HG03354 (cell line): ENCODE data around the gene UTP15.
A peak's percentile ranks its signal among the peaks of the same experiment; 100 is the strongest.

Experiments used
- ATAC-seq: cut with Tn5 transposase; IDR thresholded peaks from one replicate; pipeline ENCODE4 v1.9.1; 2021; ENCODE audit warnings: mild to moderate bottlenecking; ENCODE audit not compliant: unreplicated experiment, poor library complexity, severe bottlenecking

Gene UTP15

GRCh38 chr5:73617510-73618279 is 52.2 kb downstream of the UTP15 start:
- ATAC-seq = no peak

- no peak for ATAC-seq
Observed at GRCh38 chr5:73619606-73620333, 54.2 kb downstream of the UTP15 start.

DNA sequence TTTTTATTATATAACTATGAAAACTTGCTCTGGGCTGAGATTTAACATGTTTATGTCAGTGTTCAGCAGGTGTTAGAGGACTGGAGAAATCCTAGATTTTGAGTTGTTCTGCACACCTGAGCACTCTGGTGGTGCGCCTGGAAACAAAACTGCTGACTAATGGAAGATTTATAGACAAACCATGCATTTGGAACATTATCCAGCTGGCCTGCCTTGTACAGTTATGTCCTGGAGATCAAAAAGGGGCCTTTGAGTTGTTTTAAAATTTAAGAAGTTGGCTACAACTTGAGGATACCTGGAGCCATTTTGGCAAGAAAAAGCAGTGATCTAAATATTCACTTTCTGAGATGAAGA is 54.8 kb downstream of the UTP15 start:
- no peak for ATAC-seq

DNA sequence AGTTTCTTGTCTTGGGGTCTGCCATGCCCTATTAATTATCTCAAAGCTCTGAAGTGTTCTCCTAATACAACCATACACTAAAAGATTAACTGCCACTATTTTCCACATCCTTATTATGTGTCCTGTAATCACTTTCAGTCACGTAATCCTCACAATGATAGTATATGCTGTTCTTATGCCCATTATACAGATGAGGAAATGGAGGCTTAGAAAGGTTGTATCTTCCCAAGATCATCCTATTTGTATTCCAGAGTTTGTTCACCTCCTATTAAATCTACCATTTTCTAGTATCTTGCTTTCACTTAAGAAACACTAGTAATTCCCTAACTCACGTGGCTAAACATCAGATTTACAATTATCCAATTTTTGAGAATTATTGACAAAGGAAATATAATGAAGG is 57.5 kb downstream of the UTP15 start:
- ATAC-seq = no peak

- no peak for ATAC-seq
Observed at GRCh38 chr5:73623901-73624404, 58.4 kb downstream of the UTP15 start.

DNA sequence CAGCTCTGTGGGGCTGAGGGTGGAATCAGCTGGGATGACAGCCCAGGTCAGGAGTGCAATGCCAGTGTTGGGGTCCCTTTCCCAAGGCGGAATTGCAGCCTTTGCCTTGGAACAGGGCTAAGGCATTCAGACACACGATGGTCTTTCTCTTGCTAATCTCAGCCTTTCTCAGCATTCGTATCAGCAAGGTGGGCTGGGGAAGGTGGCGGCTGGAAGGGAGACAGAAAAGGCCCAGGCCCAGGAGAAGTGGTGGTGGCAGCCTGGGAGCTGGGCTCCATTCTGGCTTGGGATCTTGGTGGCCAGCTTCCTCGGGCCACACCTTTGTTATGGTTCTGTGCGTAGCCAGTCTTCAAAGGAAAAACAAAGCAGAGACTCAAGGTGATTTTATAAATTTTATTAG is 59.3 kb downstream of the UTP15 start:
- no peak for ATAC-seq

DNA sequence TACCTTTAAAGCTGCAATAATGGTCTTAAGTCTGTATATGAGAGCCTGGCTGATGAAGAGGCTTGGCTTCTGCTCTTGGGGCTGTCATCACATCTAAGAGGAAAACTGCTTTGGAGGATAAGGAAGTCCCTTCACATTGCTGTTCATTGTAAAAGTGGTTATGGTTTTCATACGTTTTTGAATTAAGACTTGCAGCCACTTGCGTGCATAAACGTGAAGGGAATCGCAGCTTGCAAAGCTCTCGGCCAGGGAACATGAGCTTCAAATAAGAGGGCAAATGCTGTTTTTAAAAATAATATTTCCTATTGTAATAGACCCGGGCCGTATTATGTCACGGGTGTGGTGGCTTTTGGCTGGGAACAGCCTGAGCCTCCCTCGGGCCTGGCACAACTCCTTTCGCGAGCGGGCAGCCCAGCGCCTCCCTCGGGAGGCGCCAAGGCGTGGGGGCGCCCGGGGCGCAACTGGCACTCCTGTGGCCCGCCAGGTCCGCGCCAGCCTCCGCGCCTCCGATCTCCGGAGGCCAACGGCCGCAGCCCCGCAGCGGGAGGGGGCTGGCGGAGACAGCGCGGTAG is 59.9 kb downstream of the UTP15 start:
- ATAC-seq = peak; percentile 53

- ATAC-seq = peak; percentile 69
Observed at GRCh38 chr5:73625944-73626811, 60.6 kb downstream of the UTP15 start, which contains the start of gene ARHGEF28. ARHGEF28 (plus strand) TSS chr5:73626196; CDS start chr5:73684852, 58,656 bp downstream.

GRCh38 chr5:73626814-73627313 is 61.3 kb downstream of the UTP15 start:
- no peak for ATAC-seq

DNA sequence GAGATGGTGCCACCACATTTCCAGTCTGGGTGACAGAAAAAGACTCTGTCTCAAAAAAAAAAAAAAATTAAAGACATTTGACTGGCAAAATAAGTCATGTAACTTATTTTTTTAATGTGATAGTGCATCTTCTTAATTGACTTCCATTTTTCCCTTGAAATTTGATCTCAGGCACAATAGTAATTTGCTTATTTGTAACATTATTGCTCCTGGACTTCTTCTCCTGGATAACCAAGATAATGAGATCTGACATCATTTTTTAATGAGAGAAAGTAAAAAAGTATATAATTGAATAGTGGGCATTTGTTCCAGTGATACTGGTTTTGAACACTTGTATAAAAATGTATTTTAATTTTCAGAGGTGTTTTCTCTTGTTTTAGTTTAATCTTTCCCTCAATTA is 63.9 kb downstream of the UTP15 start:
- ATAC-seq = no peak

- no peak for ATAC-seq
Observed at GRCh38 chr5:73630765-73631164, 65.2 kb downstream of the UTP15 start.

DNA sequence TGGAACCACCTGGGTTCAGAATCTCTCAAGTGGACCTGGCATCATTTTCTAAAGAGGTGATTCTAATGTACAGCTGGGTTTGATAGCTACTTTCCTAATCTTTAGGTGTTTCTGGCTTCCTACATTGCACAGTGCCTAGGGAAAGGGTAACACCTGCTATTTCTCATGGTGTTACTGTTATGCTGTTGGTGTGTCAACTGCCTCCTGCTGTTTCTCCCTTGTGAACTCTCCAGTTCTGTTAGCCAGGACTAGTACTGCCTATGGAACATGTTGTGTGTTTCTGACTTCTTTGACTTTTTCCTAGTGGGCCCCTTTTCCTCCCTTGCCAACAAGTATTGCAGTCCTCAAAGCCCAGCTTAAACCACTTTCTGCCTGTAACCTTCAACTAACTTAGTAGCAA is 66.0 kb downstream of the UTP15 start:
- no peak for ATAC-seq
